NCI-H1436 treated with DMSO at 0.1 percent for 48 hours (cell line): ENCODE data around the gene FHIT.

ENCODE experiments used
- DNase-seq: peaks from one replicate; lab custom pipeline; 2025; lab: John Stamatoyannopoulos, UW

FHIT gene

DNA sequence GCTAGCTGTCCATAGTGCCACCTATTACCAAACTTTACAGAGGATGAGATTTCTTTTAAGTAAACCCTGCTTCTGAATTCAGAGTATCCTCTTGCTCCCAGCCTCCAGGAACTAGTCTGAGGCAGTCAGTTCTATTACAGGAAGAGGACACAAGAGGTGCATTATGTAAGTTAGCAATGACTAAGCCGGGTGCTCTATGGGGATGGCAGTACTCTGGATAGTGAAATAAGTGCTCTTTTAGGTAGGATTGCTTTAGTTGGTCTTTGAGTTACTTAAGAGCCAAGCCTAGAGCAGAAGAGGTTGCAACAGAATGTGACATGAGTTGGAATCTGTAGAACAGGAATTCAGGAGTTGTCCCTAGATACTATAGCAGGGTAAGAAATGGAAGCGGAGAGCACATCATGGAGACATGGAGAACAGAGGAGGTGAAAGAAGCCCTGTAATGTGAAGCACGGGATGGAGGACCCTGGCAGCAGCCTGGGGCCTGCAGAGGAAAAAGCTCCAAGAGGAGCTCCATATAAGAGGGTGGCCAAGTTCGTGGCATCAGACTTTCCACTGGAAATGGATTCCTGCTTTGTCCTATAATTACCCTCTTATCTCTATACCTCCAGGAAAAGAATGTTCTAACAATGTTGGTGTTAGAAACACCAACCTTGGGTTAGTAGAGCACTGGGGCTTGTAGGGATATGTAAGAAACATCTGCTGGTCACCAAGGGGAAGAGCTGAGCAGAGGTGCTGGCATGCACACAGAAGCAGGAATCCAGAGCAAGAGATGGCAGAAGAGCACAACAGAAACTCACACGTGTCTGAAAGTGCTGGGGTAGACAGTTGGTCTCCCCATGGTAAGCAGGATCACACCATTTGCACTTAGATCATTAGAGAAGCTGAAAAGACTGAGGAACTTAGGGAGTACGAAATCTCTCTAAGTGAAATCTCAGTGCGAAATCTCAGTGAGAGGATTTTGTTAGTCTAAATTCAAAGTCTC is 851.1 kb downstream of the FHIT start:
- DNase-seq, result peak; percentile 36

DNA sequence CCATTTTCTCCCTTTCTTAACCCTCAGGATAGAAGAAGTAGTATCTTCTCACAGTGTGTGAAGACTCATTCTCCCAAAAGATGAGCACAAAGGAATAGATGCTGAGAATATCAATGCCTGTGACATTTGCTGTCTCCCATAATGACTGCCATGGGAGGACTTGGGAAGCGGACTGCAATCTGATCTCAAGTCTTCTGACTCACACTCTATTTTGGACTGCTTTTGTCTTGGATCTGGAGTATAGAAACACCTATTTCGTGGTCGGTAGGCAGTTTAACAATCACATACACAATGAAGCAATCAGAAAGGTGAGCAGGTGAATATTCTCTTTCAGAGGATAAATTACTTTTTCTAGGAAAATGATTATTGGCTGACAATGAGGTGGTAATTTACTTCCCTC is 852.0 kb downstream of the FHIT start:
- DNase-seq, result no peak

- DNase-seq, result no peak
These were observed 856.0 kb downstream of the FHIT start for GRCh38 chr3:60395173-60395762.

DNA sequence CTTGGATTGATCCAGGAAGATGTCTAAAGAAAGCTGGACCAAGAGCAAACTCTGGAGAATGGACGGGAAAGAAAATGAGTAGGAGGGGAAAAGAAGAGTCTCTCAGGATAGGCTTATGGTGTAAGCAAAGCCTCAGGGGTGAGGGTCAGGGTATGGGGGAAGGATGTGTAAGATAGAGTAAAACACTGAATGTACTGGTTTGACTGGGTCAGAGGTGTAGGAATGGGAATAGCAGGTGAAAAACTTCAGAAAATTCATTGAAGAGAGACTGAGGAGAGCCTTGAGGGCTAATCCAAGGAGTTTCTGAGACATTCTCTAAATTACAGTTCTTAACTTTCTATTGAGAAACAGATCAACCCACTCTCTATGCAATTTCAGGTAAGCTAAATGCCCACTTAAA is 857.3 kb downstream of the FHIT start:
- no peak for DNase-seq

- no peak for DNase-seq
These were observed 858.8 kb downstream of the FHIT start for GRCh38 chr3:60392501-60392900.

- no peak for DNase-seq
These were observed 860.0 kb downstream of the FHIT start for GRCh38 chr3:60391292-60391691.

DNA sequence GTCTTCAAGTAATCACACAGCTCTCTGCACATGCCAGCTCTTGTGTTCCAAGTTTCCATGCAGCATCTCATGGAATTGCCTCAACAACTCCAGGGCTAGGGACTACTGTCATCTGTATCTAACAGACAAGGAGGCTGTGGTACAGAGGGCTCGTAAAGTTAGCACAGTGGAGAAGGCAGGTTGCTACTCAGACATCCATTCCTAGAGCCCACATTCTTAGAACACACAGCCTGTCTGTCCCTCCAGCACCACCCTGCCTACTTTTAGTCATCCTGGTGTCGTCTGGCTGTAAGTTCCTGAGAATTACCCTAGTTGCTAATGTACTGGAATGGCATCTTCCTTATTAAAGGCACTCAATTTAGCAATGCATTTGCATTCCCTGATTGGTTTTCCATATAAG is 862.5 kb downstream of the FHIT start:
- no peak for DNase-seq

DNA sequence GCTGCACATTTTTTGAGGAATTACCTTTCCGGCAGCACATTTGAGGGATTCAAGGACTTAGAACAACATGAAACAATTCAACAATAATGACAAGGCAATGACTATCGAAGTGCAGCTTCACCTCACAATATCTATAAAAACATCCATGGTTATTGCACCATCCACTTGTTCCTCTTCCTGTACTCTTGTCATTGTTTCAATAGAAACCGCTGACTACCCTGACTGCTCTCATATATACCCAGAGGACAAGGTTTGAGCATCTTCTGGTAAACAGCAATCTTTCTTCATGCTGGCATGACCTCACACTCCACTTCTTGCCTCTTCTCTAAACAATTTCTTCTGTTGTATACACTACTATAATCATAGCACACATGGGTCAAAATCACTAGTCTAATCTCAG is 864.9 kb downstream of the FHIT start:
- no peak for DNase-seq

GRCh38 chr3:60384341-60384740 is 866.9 kb downstream of the FHIT start:
- no peak for DNase-seq

- DNase-seq, result no peak
These were observed 867.9 kb downstream of the FHIT start for GRCh38 chr3:60383345-60383744.

DNA sequence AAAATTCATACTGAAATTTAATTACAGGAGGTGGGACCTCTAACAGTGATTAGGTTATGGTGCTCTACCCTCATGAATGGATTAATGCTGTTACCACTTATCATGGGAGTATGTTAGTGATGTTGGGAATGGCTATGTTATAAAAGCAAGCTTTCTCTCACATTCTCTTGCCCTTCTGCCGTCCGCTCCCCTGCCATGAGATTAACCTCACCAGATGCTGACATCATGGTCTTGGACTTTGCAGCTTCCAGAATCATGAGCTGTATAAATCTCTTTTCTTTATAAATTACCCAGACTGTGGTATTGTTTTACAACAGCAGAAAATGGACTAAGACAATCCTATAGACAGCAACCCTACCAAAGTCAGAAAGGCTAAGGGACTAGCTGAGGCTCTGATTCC is 884.8 kb downstream of the FHIT start:
- DNase-seq, result no peak

- DNase-seq, result no peak
These were observed 885.9 kb downstream of the FHIT start for GRCh38 chr3:60365360-60365759.

DNA sequence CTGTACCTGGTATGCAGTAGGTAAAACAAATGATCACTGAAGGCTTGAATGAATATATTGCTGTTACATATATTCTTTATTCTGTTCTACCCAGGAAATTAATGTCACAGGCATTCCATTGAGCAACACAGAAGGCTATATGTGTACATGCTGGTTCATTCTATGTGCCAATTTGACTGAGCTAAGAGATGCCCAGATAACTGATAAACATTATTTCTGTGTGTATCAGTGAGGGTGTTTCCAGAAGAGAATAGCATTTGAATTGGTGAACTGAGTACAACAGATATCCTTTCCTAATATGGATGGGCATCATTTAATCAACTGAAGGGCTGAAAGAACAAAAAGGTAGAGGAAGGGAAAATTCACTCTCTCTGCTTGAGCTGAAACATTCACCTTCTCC is 886.8 kb downstream of the FHIT start:
- DNase-seq, result no peak

DNA sequence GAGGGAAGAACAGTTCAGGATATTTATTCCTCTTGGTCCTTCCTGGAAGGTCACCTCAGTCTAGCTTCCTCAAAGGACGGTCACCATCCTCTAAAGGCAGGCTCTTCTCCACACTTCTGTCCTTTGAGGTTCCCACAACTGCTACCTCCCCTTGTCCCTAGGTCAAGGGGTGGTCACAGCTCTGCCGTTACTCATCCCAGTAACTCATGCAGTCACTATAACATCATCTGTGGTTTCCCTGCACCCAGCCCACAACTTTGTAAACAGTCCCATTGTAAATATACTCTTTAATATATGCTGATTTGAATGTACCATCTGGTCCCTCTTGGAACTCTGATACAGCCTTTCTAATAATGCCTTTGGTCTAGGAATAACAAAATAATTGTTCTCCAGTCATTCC is 887.4 kb downstream of the FHIT start:
- no peak for DNase-seq

DNA sequence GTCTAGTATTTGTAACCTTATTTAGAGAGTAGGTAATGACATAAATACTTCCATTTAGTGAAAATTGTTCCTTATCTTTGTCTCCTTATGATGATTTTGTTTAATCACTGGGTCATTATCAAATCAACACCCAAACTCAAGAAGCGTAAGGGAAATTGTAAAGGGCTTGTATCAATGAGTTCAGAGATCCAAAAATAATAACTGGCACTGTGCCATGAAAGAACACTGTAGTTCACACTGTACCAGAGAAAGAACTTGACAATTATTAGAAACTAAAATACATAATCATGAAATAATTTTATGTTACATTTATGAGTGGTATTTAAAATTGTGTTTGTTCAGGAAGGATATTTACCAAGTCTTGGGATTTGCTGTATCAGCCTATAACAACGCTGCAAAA is 895.4 kb downstream of the FHIT start:
- DNase-seq, result peak; percentile 84

DNA sequence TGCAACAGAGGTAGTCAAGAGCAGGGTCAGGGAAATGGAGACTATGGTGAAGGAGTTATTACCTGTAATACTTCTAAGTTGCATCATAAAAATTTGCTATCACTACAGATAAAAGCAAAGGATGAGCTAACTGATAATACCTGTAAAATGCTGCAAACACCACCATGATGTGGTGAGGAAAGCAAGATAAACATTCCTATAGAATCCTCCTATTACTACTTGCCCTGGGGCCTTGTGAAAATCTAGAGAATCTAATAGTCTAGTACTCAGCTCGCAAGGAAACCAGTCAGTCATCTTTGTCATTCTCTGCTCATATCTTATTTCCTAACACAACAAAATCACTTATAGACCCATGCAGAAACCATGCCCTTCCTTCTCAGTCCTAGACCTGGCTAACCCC is 899.8 kb downstream of the FHIT start:
- no peak for DNase-seq

DNA sequence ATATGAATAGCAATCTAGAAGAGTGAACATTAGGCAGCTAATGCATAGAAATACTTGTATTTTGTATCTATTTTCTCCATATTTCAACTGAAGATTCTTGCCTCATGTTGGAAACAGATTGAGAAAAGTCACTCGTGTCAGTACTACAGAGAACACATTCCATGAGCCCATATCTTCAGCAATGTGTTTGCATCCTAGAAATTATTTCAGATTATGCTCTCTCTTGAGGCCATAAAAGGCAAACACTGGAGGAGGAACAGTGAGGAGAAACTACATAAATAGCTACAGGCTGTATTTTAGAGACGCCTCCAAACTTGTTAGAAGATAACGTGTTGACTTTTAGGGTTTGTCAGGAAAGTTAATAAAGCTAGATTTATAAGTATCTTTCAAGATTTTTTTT is 906.9 kb downstream of the FHIT start:
- DNase-seq, result no peak

DNA sequence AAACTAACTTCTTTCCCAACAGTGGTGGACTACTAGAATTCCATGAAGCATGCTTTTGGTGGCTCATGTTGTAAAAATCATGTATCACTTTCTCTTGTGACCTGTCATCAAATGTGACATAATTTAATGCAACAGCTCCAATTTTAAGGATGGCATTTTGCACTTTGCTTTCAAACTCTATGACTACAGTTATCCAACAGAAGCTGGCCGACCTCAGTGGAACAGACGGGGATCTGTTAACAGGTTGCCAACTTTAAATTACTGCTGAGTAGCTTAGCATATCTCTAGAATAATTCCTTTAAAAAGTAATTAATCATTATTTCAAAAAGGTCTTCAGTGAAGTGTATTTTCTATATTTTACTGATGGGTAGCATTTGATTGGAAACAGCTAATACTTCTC is 907.4 kb downstream of the FHIT start:
- DNase-seq, result no peak

- no peak for DNase-seq
These were observed 911.9 kb downstream of the FHIT start for GRCh38 chr3:60339304-60339703.

- no peak for DNase-seq
These were observed 913.8 kb downstream of the FHIT start for GRCh38 chr3:60337421-60337820.

- DNase-seq, result no peak
These were observed 915.2 kb downstream of the FHIT start for GRCh38 chr3:60336061-60336460.

- DNase-seq, result no peak
These were observed 917.5 kb downstream of the FHIT start for GRCh38 chr3:60333710-60334109.

GRCh38 chr3:60330107-60330506 is 921.1 kb downstream of the FHIT start:
- DNase-seq, result no peak
